Cerebellar cortex (tissue), 1 donor: ENCODE results near the gene PPIL3.
"Not testable (repeated sequence)": the region's sequence is repeated elsewhere in the genome, so short reads cannot be mapped to it uniquely, and the experiment has no call there.

Source experiments
- DNase-seq: peaks from one replicate; pipeline ENCODE4 v3.0.0-alpha.2; 2015; ENCODE audit warnings: low spot score

Gene PPIL3

DNA sequence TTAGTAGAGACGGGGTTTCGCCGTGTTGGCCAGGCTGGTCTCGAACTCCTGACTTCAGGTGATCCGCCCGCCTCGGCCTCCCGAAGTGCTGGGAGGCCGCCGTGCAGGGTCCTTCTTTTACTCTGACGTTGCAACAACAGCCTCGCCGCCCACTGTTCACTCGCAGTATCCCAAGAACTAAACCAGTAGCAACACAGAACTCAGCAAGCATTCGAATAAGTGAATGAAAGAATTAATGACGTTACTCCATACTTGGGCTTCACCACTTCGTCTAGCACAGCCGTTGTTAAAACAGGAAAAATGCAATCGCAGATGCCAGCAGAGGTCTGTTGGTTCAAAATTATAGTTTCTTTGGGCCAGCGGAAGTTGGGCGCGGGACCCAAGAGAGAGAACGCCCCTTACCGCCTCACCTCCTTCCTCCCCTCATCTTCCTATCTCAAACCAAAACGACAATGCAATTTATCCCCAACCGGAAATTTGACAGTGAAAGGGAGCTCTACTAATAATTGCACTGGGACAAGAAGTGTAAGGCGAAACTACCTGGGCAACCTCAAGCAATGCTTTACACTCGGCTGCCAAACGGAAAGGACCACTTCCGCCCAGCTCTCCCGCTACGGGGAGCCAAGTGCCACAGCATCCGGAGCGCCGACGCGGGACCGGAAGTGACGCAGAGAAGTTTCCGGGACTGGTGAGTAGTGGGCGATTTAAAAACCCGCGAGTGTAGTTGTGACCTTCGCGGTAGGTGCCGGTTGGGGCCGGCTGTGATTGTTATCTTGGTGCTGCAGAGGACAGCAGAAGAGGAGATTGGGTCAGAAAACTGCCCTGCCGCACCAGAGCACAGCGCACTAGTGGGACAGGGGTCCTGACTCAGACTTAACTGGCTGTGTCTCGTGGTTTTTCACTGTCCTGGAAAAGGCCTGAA lies at the start of gene PPIL3, which contains the start of gene NIF3L1:
Gene PPIL3 (minus strand): TSS at position 374 of the 922 bp plus-strand sequence. CDS start 1,462 bp downstream, outside the sequence.
Gene NIF3L1 (plus strand): TSS at position 668 of the 922 bp plus-strand sequence. CDS start 2,573 bp downstream, outside the sequence.
- peak; percentile 99 for DNase-seq

DNA sequence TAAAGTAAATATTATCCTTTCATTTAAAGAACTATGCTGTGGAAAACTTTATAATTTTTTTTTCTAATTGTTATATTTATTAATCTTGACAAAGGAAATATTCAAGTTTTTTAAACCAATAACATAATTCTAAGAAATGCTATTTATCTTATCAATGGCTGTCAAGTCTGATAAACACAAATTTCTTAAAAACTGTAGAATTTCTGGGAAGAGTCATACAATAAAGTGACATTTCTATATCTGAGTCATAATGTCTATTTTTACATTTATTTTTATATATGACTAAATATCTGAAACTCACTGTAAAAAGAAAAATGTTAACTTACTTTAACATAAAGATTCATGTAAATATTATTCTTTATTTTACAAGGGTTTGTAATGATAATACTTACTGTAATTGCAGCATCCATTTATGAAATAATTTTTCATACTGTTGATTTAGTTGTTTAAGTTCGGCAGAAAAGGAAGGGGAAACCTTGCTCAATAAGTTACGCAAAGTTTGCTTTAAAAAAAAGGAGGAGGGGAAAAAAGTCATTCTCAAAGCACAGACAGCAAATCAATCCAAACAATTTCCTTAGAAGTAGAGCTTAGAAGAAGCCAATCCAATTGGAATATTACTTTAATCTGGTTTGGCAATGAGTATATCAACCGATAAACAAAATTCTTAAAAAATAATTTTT lies 42.2 kb upstream of the PPIL3 start:
- no peak for DNase-seq

DNA sequence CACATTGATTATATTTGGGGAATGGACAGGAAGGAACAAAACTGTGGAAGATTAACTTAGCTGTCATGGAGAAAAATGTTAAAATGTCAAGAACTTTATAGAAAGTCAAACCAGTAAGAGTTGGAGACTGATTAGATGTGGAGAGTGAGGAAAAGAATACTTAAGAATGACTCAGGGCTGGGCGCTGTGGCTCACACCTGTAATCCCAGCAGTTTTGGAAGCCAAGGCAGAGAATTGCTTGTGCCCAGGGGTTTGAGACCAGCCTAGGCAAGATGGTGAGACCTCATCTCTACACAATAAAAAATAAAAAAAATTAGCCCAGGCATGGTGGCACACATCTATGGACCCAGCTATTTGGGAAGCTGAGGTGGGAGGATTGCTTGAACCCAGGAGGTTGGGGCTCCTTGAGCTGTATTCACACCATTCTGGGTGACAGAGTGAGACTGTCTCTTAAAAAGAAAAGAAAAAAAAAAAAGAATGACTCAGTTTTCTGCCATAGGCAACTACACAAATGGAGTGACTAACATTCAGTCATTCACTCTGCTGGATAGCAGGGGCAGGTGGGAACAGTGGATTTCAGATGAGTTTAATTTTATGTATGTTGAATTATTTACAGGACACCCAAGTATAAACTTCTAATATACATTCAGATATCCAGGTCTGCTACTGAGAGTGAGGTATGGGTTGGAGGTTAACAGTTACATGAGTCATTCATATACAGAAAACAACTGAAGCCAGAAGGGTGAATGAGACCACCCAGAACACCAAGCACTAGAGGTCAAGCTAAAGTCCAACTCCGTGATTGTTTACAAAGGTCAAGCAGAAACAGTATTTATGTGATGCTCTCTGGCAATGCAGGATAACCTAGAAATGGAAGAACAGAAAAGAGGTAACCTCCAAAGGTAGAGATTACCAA lies 40.7 kb upstream of the PPIL3 start:
- no peak for DNase-seq

DNA sequence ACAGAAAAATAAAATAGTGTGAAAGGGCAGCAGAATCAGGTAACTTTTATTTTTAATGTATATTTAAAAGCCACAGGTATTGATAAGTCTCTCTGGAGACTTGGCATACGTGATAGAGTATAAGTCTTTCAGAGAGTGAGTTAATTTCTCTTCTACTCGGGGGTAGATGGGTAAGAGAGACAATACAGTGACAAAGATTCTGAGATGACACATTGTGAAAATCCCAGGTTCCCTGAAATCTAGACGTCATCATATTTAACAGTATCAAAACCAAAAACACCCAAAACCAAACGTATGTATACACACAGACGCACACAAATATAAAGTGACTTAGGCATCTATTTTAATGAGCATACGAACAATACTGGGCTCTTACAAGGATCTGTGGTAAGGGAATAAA lies 33.6 kb upstream of the PPIL3 start:
- DNase-seq = no peak

DNA sequence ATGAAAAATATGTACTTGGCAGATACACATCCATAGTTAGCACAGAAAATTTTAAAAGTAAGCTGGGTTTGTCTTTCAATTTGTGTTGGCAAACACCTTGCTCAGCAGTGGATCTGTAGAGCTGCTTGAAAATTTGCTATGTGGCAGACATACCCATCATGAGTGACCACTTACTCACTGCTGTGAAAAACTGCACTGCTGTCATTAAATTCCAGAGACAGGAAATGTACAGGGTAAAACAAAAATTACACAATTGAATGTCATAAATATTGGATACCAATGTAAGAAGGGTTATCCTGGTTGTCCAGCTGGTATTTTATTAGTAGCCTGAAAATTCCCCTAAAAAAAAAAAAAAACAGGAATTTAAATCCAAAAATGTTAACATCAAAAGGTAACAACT lies 24.8 kb upstream of the PPIL3 start:
- no peak for DNase-seq

DNA sequence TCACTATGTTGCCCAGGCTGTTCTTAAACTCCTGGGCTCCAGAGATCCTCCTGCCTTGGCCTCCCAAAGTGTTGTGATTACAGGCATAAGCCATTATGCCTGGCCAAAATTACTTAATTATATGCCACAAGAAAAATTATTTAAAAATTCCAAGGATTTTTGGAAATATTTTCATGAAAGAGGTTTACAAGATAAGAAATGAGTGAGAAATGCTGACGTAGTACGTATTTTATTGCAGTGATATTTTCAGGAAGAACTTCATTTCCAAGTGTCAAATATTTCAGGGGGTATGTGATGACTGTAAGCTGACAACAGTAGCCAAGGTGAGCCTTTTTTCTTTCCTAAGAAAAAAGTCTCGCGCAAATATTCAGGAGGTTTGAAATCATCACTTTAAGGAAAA lies 21.1 kb upstream of the PPIL3 start:
- no peak for DNase-seq

DNA sequence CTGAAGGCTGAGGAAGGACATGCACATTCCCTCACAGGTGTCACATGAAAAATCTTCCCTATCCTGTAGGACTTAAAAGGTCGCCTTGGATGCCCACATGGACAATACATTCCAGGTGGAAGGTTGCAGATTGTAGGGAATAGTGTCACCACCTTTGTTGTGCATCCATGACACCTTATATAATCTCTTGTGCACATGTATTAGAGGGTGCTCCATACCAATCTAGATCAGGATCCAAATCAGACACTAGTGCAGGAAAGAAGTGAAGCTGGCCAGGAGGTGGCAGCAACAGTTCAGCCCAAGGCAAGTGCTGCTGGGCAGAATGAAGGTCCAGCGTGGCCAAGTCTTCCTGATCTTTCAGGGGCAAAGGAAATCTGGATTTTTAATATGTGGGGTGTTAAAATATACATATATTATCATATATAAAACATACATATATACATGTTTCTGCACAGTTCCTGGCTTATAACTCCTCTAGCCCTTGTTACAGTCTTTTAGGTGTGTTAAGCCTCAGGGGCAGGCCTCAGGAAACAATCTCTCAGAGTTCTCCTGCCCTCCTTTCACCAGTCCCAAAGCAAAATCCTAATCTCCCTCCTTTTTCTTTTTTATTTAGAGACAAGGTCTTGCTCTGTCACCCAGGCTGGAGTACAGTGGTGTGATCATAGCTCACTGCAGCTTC lies 16.9 kb upstream of the PPIL3 start:
- peak; percentile 72 for DNase-seq

DNA sequence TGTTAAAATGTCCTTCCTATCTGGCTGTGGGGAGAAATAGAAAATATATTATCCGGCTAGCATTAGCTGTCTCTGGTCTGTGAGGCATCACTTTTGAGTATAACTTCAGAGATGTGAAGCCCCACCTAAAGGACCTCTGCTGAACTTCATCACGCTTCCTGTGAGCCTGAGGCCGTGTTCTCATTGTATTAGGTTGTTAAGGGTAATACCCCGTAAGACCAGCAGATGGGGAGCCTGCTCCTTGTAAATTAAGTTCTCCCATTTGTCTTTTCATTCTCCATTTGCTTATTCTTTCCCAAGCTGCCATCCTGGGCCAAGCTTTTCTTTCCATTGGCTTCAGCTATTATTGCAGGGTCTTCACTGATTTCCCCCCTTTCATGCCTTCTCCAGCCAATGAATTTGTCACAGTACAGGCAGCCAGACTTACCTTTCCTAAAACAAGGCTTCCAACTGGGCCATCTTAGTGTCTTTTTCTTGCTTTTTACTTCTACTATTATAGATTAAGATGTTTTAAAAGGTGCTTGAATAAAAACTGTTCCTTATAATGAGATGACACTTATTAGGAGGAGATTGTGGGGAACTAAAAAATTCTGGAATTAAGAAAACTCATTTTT lies 12.7 kb upstream of the PPIL3 start:
- peak; percentile 83 for DNase-seq

DNA sequence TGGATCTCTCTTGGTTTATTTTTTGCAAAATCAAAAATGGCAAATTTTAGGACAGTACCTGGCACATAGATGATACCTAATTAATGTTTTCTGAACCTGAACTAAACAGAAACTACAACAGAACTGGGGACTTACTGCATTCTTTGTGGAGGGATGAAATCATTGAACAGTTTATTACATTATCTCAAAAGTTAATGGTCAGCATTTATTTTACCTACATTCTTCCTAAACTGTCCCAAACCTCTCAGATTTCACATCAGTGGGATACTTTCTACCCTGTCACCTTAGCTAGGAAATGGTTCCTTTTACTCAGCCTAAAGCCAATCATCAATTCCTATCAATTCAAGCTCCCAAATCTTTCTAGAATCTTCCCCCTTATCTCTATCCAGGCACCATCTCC lies 10.6 kb upstream of the PPIL3 start:
- no peak for DNase-seq

DNA sequence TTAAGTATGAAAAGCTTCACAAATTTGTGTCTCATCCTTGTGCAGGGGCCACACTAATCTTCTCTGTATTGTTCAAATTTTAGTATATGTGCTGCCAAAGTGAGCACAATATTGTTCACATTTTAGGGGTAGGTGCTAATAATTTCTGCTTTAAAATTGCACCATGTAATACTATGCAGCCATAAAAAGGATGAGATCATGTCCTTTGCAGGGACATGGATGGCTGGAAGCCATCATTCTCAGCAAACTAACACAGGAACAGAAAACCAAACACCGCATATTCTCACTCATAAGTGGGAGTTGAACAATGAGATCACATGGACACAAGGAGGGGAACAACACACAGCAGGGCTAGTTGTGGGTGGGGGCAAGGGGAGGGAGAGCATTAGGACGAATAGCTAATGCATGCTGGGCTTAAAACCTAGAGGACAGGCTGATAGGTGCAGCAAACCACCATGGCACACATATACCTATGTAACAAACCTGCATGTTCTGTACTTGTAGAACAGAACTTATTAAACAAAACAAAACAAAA lies 7.1 kb downstream of the PPIL3 start:
- DNase-seq = not testable (repeated sequence)

DNA sequence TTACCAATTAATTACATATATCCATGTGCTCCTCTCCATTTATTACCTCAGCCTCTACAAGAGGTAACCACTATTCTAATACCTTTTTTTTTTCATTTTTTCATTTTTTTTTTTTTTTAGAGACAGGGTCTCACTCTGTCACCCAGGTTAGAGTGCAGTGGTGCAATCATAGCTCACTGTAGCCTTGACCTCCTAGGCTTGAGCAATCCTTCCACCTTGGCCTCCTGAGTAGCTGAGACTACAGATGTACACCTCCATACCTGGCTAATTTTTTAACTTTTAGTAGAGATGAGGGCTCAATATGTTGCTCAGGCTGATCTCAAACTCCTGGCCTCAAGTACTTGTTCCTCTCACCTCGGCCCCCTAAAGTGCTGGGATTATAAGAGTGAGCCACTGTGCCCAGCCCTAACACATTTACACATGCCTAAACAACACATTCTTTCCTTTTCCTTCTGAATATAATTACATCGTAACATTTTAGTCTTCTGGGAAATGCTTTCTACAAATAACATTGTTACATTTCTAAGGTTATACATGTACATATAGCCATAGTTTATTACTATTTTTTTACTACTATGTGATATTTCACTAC lies 10.5 kb downstream of the PPIL3 start:
- no peak for DNase-seq

DNA sequence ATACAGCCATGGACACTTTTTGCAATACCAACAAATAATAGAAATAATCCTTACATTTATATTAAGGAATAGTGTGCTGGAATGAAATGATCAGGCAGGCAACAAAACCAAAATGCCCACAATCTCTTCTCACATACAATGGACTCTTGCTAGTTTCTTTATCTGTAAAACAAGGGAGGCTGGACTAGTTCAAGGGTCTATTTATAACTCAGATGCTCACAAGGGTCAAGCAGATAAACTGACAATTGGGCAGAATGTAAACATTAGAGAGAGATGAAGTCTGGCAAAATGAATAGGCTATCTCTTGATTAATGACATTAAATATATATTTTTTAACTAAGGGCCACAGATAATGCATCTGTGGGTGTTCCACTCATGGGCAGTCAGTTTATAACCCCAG lies 11.4 kb downstream of the PPIL3 start:
- no peak for DNase-seq

DNA sequence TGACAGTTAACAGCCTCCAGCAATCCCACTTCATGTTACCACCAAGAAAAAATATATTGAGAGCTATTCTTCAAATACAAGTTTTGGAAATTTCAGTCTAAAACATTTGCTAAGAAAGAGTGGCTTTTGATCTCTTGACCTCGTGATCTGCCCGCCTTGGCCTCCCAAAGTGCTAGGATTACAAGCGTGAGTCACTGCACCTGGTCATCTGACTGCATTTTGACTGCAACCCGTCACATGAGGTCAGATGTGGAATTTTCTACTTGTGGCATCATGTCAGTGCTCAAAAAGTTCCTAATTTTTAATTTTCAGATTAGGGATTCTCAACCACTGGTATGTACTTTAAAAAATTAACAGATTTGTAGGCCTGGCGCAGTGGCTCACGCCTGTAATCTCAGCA lies 15.3 kb downstream of the PPIL3 start:
- no peak for DNase-seq

DNA sequence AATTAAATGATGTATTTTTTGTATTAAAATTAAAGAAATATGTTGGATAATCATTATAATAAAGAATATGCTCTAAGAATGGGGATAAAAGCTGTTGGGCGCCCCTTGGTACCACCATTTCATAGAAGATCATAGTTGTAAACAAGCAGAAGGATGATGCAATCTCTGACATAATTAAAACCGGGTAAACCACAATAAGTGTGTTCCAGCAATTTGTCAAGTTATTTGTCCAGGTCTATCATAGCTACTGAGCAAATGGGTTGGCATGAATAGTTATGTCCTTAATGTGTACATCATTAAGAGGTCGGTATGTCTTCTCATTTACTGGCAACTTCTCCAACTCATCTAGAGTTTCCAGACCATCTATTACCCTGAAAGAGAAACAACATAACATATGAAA lies 17.7 kb downstream of the PPIL3 start:
- no peak for DNase-seq

DNA sequence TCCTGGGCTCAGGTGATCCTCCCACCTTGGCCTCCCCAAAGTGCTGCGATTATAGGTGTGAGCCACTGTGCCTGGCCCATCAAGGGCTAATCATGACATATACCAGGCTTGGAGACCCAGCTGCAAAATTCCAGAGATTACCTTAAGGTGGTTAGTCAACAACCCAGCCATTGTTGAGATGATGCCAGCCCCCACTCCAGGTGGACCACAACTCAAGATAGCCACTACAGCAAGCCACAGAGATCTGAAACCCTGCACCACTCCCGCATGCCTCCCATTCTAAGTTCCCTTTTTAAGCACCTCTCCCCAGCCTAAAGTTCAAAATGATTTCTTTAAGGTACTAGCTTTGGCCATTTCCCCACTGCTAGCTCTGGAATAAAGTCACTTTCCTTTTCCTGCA lies 19.9 kb downstream of the PPIL3 start:
- DNase-seq = no peak

DNA sequence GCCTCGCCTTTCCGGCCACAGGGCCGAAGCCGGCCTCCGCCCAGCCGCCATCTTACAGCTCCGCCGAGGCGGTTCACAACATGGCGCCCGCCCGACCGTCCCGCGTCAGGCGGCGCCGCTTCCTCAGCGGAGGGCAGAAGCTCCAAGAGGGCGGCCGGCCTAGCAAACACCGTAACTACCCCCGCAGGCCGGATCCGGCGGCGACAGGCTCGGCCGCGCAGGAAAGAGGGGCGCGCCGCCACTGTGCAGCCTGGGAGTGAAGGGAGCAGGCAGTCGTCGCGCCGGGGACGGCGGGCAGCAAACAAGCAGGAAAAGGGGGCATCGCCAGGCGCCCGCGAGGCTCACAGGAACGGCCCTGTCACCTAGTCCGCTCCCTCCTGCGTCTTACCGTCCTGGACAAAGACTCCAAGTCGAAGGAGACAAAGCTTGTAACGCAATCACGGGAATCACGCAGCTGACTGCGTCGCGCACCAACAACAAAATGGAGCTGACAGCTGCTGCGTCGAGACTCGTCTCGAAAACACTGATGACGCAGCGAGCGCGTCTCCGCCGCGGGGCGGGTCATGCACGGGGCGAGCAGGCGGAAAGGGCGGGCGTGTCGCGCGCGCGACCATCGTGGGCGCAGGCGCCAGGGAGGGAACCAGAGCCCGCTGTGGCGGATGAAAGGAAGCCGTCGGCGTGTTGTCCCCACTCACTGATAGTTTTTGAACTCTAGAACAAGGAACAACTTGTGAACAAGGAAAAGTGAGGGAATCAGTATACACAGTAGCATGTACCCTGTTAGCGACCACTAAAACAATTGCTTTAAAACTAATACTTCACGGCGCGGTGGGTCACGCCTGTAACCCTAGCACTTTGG lies 24.5 kb downstream of the PPIL3 start, which contains the start of gene CLK1:
Gene CLK1 (minus strand): TSS at position 483 of the 859 bp plus-strand sequence. CDS start 2,796 bp downstream, outside the sequence.
- peak; percentile 92 for DNase-seq

DNA sequence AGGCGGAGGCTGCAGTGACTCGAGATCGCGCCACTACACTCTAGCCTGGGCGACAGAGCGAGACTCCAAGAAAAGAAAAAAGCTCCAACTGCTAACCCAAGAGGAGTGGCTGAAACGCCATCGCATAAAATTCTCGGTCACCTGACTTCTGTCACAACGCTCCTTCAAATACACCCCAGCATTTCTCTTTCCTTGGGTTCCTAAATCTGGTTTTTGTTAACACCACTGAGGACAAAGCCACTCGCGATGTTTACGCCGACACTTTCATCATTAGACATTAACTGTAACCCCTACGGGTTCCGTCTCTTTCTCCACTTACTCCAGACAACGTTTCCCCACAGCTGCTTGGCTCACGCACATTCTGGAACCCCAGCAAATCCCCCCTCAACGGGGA lies 25.1 kb downstream of the PPIL3 start:
- DNase-seq = no peak

DNA sequence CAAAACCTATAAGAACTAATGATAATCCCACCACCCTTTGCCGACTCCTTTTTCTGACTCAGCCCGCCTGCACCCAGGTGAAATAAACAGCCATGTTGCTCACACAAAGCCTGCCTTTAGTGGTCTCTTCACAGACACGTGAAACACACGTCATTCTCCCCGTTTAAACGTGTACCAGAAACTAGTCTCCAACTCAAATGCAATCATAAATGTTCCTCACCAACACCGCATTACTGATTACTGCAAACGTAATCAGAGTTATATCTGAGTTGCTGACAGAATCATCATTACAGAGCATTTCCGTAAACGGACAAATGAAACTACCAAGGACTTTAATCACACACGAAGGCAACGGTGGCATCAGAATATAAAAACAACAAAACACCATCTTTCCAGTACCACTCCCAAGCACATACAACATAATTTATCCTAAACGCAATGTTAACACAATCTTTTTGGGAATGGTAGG lies 26.3 kb downstream of the PPIL3 start:
- DNase-seq = peak; percentile 47

DNA sequence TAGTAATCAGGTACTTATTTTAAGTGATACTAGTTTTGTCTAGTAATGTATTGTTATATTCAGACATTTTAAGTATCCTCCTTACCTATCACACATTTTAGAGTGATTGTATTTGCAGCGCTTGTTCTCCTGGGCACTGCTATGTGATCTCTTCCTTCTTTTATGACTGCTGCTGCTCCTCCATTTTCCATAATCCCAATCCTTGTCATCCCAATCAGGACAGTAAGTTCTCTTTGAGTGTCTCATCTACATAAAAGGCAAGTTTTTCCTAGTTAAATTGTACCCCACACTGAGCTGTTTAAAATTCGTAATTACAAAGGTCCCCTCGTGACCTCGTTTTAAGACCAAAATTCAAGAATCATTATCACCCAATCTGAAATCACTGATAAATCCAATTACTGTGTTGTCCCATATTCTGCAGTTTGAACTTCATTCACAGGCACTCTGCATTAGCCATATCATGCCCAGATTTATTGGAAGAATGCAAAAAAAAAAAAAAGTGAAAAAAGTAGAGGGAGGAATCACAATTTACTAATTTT lies 27.2 kb downstream of the PPIL3 start:
- no peak for DNase-seq
